B cell (primary cell): ENCODE measurements around the gene FHIT. TPM values are rescaled to one million over a fixed set of nuclear protein-coding genes. Genes with fewer than 3 reads are reported as not detected.

Source experiments
- ATAC-seq: fragments of 200-7000 bp; cut with Tn5 transposase; one replicate; pipeline ENCODE4 v1.10.0; 2021; ENCODE audit warnings: low read depth, mild to moderate bottlenecking, moderate number of reproducible peaks, moderate library complexity
- CTCF ChIA-PET: fragments of 350-600 bp; sonication (Branson Sonifier 250); formaldehyde crosslinking; loops from one replicate; lab custom pipeline; 2021; ENCODE audit warnings: antibody characterized with exemption, inconsistent platforms; lab: Charles Lee
- POLR2A ChIA-PET: fragments of 350-600 bp; sonication (Branson Sonifier 250); formaldehyde crosslinking; loops from one replicate; lab custom pipeline; 2021; ENCODE audit warnings: antibody characterized with exemption; lab: Charles Lee
- DNase-seq: peaks from one replicate; pipeline ENCODE4 v3.0.0; 2013
- H2AFZ ChIP-seq: 2 replicates; pipeline ENCODE4 v1.6.1; 2012; ENCODE audit warnings: mild to moderate bottlenecking, low read depth, low read length; ENCODE audit not compliant: insufficient read depth, poor library complexity, severe bottlenecking
- H3K27ac ChIP-seq, 2 donors: 1 replicate in 1 of 2; 2 replicates in 1 of 2; pipeline ENCODE4 v1.5.1; 2012 to 2013; ENCODE audit warnings: low read length in 2 of 2, mild to moderate bottlenecking in 2 of 2, moderate library complexity in 1 of 2
- H3K27me3 ChIP-seq, 4 experiments: fragments of 200-600 bp in 1 of 4; sonication (generic) in 1 of 4; replicated peaks in 1 of 4; 1 replicate in 2 of 4; 2 replicates in 2 of 4; pipeline versions ENCODE4 v1.6.1 to v1.7.0; 2013 to 2016; ENCODE audit warnings: low read length in 3 of 4, mild to moderate bottlenecking in 2 of 4, mixed read lengths in 1 of 4, moderate library complexity in 1 of 4; ENCODE audit not compliant: insufficient read depth in 4 of 4, control insufficient read depth in 3 of 4; ENCODE audit errors: control extremely low read depth in 1 of 4
- H3K36me3 ChIP-seq, 2 experiments: replicated peaks in 1 of 2; 1 replicate in 1 of 2; 2 replicates in 1 of 2; pipeline versions ENCODE4 v1.6.1 to v1.7.1; 2013; ENCODE audit warnings: low read length in 1 of 2; ENCODE audit not compliant: insufficient read depth in 2 of 2, control insufficient read depth in 1 of 2; ENCODE audit errors: control extremely low read depth in 1 of 2, extremely low read depth in 1 of 2
- H3K4me1 ChIP-seq, 2 donors: fragments of 200-600 bp in 1 of 2; sonication (generic) in 1 of 2; 1 replicate in 1 of 2; 2 replicates in 1 of 2; pipeline versions ENCODE4 v1.5.1 to v1.6.1; 2013 to 2017; ENCODE audit warnings: low read length in 2 of 2; ENCODE audit not compliant: control insufficient read depth in 2 of 2, insufficient read depth in 2 of 2
- H3K4me2 ChIP-seq: replicated peaks from 2 replicates; pipeline ENCODE3; 2012; ENCODE audit warnings: mild to moderate bottlenecking, low read depth, low read length; ENCODE audit not compliant: poor library complexity, severe bottlenecking
- H3K4me3 ChIP-seq, 5 experiments: fragments of 200-600 bp in 1 of 5; sonication (generic) in 1 of 5; 1 replicate in 3 of 5; 2 replicates in 2 of 5; pipeline versions ENCODE4 v1.5.1 to v1.7.0; 2011 to 2016; ENCODE audit warnings: low read length in 4 of 5, mild to moderate bottlenecking in 4 of 5, low read depth in 2 of 5, control low read depth in 1 of 5, moderate library complexity in 1 of 5; ENCODE audit not compliant: insufficient read depth in 1 of 5; ENCODE audit errors: control extremely low read depth in 1 of 5, extremely low read depth in 1 of 5
- H3K79me2 ChIP-seq: fragments of 200-600 bp; sonication (generic); one replicate; pipeline ENCODE4 v1.6.0; 2016; ENCODE audit warnings: low read length; ENCODE audit not compliant: control insufficient read depth, insufficient read depth
- H3K9ac ChIP-seq: fragments of 200-600 bp; sonication (generic); 2 replicates; pipeline ENCODE4 v1.6.1; 2017; ENCODE audit warnings: mild to moderate bottlenecking, low read length, moderate library complexity
- H3K9me3 ChIP-seq, 3 donors: one replicate each; pipeline versions ENCODE4 v1.6.1 to v1.7.1; 2013; ENCODE audit warnings: low read length in 2 of 3; ENCODE audit not compliant: control insufficient read depth in 2 of 3, insufficient read depth in 1 of 3; ENCODE audit errors: control extremely low read depth in 1 of 3
- H4K20me1 ChIP-seq: 2 replicates; pipeline ENCODE4 v1.6.0; 2012; ENCODE audit warnings: mild to moderate bottlenecking, low read length; ENCODE audit not compliant: insufficient read depth, control insufficient read depth, poor library complexity, severe bottlenecking
- H3K27ac Mint-ChIP-seq: one replicate; pipeline ENCODE4 v1.8.0; 2021; ENCODE audit warnings: mixed read lengths
- H3K27me3 Mint-ChIP-seq: one replicate; pipeline ENCODE4 v1.8.0; 2021; ENCODE audit warnings: mixed read lengths
- H3K4me1 Mint-ChIP-seq: one replicate; pipeline ENCODE4 v1.8.0; 2021; ENCODE audit warnings: mixed read lengths
- H3K4me3 Mint-ChIP-seq: one replicate; pipeline ENCODE4 v1.8.0; 2021; ENCODE audit warnings: mixed read lengths
- H3K9me3 Mint-ChIP-seq: one replicate; pipeline ENCODE4 v1.8.0; 2022; ENCODE audit warnings: mixed read lengths; ENCODE audit not compliant: insufficient read depth
- CTCF ChIP-seq: fragments of 200-600 bp; IDR thresholded peaks from one replicate; pipeline ENCODE4 v1.8.0; 2022; ENCODE audit warnings: antibody characterized with exemption, mild to moderate bottlenecking
- EZH2 ChIP-seq: IDR thresholded peaks from 2 replicates; pipeline ENCODE4 v1.6.1; 2012; ENCODE audit warnings: borderline replicate concordance, low read depth, mild to moderate bottlenecking, moderate library complexity, low read length; ENCODE audit not compliant: insufficient read depth, poor library complexity, severe bottlenecking
- WGBS: methylation state at CpG from one replicate; pipeline ENCODE4 v1.1.5; 2013; ENCODE audit warnings: missing lambda C conversion rate; ENCODE audit not compliant: insufficient coverage; 5-methylcytosine and 5-hydroxymethylcytosine counted together
- intact Hi-C: fragments of 100-400 bp; cut with micrococcal nuclease; formaldehyde crosslinking; loops from one replicate; pipeline ENCODE4 v1.10.0; 2022
- polyA plus RNA-seq: library from polyadenylated mRNA; depleted of rRNA; stranded (reverse); fragments of >200 nt; gene quantifications from 2 replicates; pipeline ENCODE4 v1.2.3, GENCODE V29; 2012
- total RNA-seq, 2 donors: library from RNA; stranded (reverse); fragments of 120-200 nt in 1 of 2; gene quantifications; 1 replicate in 1 of 2; 2 replicates in 1 of 2; pipeline versions ENCODE4 v1.2.3 to v1.2.4, GENCODE V29; 2013 to 2022

The FHIT gene
- total and polyA plus RNA-seq, 2 donors (not counting 1 experiment from before 2014, with no cell fraction given), result 1.7 to 7.8 TPM

- no CpG with 5 or more reads among the region's 1 CpG for WGBS
- ATAC-seq, result no peak
- no peak overlapping the region for H3K27ac Mint-ChIP-seq
Observed at GRCh38 chr3:60512506-60512905, 738.7 kb downstream of the FHIT start.

GRCh38 chr3:60509471-60509870, 741.8 kb downstream of the FHIT start:
- ChIA-PET CTCF (no interaction called here), POLR2A (interaction anchor here (0.7 kb wide), 1 partner anchor 11 kb away, joined by 3 read pairs; no protein-coding TSS in a partner anchor)
- Histone ChIP-seq H3K9ac (no peak overlapping the region), H3K9me3 (peaks cover 0 to 2% (median 0%) of the 10 kb centered on the region in 3 donors), H3K27ac (no peak overlapping the region), H2AFZ (no peak overlapping the region), H3K4me3 (no peak overlapping the region), H3K4me1 (peaks cover 5 to 7% of the 10 kb centered on the region in 2 donors), H3K27me3 (no peaks in the 10 kb centered on the region), H3K79me2 (no peaks in the 10 kb centered on the region), H3K36me3 (peaks cover 0 to 2% of the 10 kb centered on the region in 2 experiments), H3K4me2 (no peak overlapping the region), H4K20me1 (no peaks in the 10 kb centered on the region)
- Mint-ChIP-seq H3K27ac (no peak overlapping the region), H3K9me3 (no peaks in the 10 kb centered on the region), H3K4me1 (peaks cover 8% of the 10 kb centered on the region), H3K4me3 (no peak overlapping the region), H3K27me3 (no peaks in the 10 kb centered on the region)
- intact Hi-C loops, result no loop called here
- TF ChIP-seq CTCF, result no peak
- TF ChIP-seq EZH2, result no peak
- DNase-seq (no peak), ATAC-seq (no peak)
- WGBS, result no CpG with 5 or more reads among the region's 2 CpGs

More at GRCh38 chr3:60512506-60512905, 738.7 kb downstream of the FHIT start:
- Histone ChIP-seq H3K79me2 (no peaks in the 10 kb centered on the region), H3K4me3 (no peak overlapping the region), H2AFZ (no peak overlapping the region), H3K4me2 (no peak overlapping the region), H3K4me1 (no peaks in the 10 kb centered on the region), H3K9ac (no peak overlapping the region), H3K27me3 (no peaks in the 10 kb centered on the region), H4K20me1 (no peaks in the 10 kb centered on the region), H3K9me3 (peaks cover 0 to 2% (median 0%) of the 10 kb centered on the region in 3 donors), H3K36me3 (no peaks in the 10 kb centered on the region), H3K27ac (no peak overlapping the region)
- Mint-ChIP-seq H3K4me3 (no peak overlapping the region), H3K9me3 (no peaks in the 10 kb centered on the region), H3K27me3 (no peaks in the 10 kb centered on the region), H3K4me1 (no peaks in the 10 kb centered on the region)
- POLR2A ChIA-PET, result no interaction called here
- no peak for TF ChIP-seq CTCF
- no peak for TF ChIP-seq EZH2
- intact Hi-C loops, result no loop called here
- no peak for DNase-seq
- CTCF ChIA-PET, result no interaction called here
